ENCODE measurements around the gene ATG12. TPM values are rescaled to one million over a fixed set of nuclear protein-coding genes. Genes with fewer than 3 reads are reported as not detected.

ATG12 gene
- total RNA-seq, 1 donor from 2014 or later = 29.6 TPM

DNA sequence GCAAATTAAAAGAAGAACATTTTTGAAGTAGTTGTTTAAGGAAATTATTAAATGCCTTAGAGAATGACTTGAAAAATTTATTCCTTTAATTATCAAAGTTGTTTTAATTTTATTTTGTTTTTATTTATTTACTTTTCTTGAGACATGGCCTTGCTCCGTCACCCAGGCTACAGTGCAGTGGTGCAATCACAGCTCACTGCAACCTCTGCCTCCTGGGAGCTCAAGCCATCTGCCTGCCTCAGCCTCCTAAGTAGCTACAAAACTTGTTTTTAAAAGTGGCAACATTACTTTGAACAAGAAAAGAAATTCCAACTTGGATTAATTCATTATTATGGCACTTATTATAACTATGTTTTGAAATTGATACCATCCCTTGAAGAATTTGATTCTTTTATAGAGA is 53.9 kb downstream of the ATG12 start:
- Mint-ChIP-seq H3K27me3 (ENCODE audit: insufficient read depth) (peaks cover 34% of the 10 kb centered on the region), H3K4me1 (ENCODE audit: low read depth) (no peaks in the 10 kb centered on the region)
- intact Hi-C loops (cut with micrococcal nuclease) = no loop called here

DNA sequence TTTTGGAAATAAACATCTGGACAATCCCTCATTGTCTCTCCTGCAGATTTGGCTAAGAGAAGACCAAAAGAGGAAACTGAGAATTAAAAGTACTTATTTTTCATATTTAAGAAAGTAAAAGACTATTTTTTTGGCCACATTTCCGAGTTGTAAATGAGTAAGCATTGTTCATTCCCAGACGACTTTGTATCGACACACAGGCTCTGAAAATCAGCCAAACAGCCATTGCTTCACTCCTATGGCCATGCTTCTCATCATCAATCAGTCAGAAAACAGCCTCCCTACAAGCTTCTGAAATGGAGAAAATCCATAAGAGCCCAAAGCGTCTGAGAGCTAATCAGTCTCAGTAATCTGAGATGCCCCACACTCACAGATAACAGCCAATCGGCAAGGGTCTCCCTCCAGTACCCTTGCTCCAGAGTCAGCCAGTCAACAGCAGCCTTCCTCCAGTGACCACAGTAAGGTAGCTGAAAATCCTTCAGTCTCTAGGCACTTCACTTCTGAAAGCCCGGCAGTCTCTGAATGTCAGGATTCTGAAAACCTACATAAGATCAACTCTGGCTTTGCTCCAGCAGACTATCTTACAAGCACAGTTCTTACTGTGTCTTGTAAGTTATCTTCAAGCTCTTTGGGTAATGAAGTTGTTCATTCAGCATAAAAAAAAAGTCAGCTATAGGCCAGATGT is 55.8 kb downstream of the ATG12 start:
- Mint-ChIP-seq H3K9me3 (no peaks in the 10 kb centered on the region), H3K4me3 (no peak overlapping the region), H3K36me3 (ENCODE audit: low read depth) (no peaks in the 10 kb centered on the region), H3K4me1 (ENCODE audit: low read depth) (no peaks in the 10 kb centered on the region), H3K27me3 (ENCODE audit: insufficient read depth) (peaks cover 28% of the 10 kb centered on the region), H3K27ac (no peak overlapping the region)
- no peak for DNase-seq (ENCODE audit: low spot score)
- intact Hi-C loops (cut with micrococcal nuclease) = no loop called here

More for the DNA sequence above, 53.9 kb downstream of the ATG12 start:
- Mint-ChIP-seq H3K4me3 (no peak overlapping the region), H3K9me3 (no peaks in the 10 kb centered on the region), H3K27ac (no peak overlapping the region), H3K36me3 (ENCODE audit: low read depth) (no peaks in the 10 kb centered on the region)
- no peak for DNase-seq (ENCODE audit: low spot score)

DNA sequence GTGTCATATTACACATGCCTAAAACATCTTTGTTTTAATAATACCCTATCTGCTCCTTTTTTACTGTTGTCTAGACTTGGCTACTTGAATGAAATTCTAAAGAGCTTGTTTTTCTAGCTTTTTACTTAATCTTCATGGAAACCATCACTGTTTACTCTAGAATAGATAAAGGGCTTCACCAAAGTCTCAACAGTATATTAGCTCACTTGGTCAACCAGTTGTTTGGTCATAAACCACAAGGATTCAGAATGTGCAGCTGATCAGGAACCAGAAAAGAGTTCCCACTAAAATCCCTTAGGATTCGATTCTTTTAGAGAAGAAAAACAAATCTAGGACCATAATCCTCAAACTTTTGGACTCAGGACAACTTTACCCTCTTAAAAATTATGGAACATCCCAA is 62.9 kb downstream of the ATG12 start:
- no peak overlapping the region for H3K4me3 Mint-ChIP-seq
- H3K27ac Mint-ChIP-seq = no peak overlapping the region
- H3K36me3 Mint-ChIP-seq (ENCODE audit: low read depth) = no peaks in the 10 kb centered on the region
- H3K27me3 Mint-ChIP-seq (ENCODE audit: insufficient read depth) = peaks cover 14% of the 10 kb centered on the region
- no peaks in the 10 kb centered on the region for H3K4me1 Mint-ChIP-seq (ENCODE audit: low read depth)
- no peak for DNase-seq (ENCODE audit: low spot score)
- H3K9me3 Mint-ChIP-seq = no peaks in the 10 kb centered on the region
- intact Hi-C loops (cut with micrococcal nuclease) = no loop called here

Other genes starting within 250 kb of the ATG12 start
- gene TICAM2, start 239.1 kb downstream of the ATG12 start, total RNA-seq = 0.59 and 1.1 TPM in 2 replicates
- gene TMED7, start 215.5 kb downstream of the ATG12 start, total RNA-seq = 43.4 and 44.0 TPM in 2 replicates
- 0.49 and 0.66 TPM in 2 replicates for gene CDO1, start 24.9 kb downstream of the ATG12 start, total RNA-seq
- 49.7 and 53.5 TPM in 2 replicates for gene AP3S1, start 370 bp upstream of the ATG12 start, total RNA-seq
- not detected in 2 replicates for gene LVRN, start 120.9 kb upstream of the ATG12 start, total RNA-seq
- gene ARL14EPL, start 190.9 kb upstream of the ATG12 start, total RNA-seq = not detected in 2 replicates
- gene COMMD10, start 243.5 kb upstream of the ATG12 start, total RNA-seq = 21.8 and 23.6 TPM in 2 replicates